GM18498 (cell line): ENCODE measurements around the gene ASCL5.

Experiments
- ATAC-seq: cut with Tn5 transposase; IDR thresholded peaks from one replicate; pipeline ENCODE4 v1.9.1; 2021; ENCODE audit warnings: mild to moderate bottlenecking, moderate library complexity; ENCODE audit not compliant: unreplicated experiment

The ASCL5 gene

DNA sequence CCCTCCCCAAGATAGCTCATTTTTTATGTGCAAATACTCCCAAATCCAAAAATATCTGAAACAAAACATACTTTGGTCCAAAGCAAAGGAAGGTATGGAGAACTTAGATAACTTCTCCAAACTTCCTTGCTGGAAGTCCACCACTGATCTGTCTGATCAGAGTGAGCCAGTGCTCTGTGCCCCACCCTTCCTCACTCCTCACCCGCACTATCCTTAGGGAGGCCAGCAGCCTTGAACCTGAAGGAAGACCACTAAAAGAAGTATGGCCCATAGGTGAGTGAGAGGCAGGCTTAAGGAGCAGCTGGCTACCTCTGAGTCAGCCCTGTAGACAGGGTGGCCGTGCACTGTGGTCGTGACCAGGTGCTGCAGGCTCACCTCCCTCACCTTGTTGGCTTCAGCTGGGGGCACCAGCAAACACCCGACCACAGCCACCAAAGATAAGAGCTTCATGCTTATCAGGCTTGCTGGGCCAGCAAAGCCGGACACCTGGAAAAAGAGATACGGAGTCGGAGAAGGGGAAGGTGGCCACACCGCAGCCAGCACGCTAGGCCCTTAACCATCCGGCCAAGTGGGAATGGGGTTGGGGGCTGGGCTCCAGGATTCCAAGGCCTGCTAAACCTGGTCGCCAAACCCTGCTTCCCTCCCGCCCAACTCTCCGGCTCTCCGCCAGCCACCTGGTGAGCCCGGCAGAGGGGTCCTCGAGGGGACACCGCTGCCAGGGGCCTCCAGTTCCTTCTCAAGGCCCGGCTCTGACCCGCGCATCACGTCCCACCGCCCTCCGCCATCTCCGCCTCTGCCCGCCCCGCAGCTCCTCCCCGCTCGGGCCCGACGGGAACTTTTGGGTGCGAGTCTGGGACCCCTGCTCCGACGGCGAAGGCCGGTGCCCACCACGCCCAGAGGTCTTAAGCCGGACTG lies 26.7 kb upstream of the ASCL5 start:
- ATAC-seq, result peak; percentile 78

DNA sequence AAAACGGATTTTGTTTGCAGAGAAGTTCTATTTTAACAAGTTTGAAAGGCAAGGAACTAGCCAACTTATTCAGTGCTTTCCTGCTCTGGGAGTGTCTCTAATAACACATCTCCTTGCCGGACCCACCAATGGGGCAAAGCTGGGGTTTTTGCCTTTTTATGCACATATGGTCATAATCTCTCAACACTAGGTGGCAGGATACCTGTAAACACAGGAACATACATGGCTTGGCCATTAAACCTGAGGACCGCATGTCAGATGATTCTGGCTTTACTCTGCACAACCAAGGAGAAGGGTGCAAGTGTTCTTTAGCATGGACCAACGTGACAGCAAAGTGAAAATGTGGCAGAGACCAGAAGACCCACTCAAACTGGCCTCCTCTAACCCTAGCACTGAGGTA lies 22.4 kb upstream of the ASCL5 start:
- ATAC-seq, result no peak

DNA sequence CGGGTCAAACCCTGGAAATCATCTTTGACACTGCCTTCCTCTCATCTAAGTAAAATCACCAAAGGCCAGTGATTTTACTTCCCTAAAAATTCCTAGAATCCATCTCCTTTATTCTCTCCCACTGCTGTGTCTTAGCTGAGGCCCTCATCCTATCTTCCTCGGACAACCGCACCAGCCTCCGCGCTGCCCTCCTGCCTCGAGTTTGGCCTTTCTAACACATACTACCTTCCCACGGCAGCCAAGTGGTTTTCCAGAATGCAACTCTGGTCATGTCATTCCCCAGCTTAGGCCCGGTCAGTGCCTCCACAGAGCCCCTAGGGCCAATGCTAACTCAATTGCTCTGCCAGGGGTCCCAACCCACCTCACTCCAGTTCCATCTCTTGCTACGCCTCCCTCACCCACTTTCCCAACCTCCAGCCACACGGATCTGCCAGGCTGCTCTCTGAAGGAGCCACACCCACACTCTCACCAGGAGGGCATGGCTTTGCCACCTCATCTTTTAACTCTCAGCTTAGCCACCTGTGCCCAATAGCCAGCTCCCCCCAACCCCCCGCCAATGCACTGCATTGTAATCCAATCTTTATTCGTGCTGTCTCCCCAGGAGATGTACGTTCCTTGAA lies 20.5 kb upstream of the ASCL5 start:
- no peak for ATAC-seq

- no peak for ATAC-seq
Measured at GRCh38 chr1:201146626-201147390, 19.8 kb upstream of the ASCL5 start.

DNA sequence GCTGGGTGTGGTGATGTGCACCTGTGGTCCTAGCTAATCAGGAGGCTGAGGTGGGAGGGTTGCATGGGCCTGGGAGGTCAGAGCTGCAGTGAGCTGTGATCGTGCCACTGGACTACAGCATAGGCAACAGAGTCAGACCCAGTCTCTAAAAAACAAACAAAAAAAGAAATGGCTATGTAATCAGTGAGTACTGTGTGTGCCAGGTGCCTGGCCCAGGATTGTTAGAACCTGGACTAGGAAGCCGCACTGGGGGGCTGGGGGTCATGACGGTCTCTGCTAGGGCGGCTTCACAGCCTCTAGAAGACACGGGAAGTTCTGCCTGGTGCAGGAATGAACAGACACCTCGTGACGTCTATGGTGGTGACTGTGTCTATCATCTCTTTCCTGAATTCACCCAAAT lies 18.8 kb upstream of the ASCL5 start:
- no peak for ATAC-seq

GRCh38 chr1:201145132-201145531 lies 18.1 kb upstream of the ASCL5 start:
- ATAC-seq, result no peak

DNA sequence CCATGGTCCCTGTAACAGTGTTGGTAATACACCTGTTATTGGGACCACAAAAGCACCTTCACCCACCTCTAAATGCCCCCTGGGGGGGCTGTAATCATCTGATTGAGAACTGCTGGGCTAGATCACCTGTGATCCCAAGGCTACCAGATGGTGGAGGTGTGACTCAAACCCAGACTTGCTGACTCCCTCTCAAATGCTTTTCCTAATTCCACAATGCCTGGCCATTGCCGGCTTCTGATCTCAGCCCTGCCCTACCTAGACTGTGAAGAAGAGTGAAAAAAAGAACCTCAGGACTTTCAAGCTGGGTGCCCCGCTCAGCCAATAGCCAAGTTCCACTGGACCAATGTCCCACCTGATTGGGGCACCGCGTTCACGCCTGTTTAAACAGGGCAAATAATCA lies 17.7 kb upstream of the ASCL5 start:
- no peak for ATAC-seq

DNA sequence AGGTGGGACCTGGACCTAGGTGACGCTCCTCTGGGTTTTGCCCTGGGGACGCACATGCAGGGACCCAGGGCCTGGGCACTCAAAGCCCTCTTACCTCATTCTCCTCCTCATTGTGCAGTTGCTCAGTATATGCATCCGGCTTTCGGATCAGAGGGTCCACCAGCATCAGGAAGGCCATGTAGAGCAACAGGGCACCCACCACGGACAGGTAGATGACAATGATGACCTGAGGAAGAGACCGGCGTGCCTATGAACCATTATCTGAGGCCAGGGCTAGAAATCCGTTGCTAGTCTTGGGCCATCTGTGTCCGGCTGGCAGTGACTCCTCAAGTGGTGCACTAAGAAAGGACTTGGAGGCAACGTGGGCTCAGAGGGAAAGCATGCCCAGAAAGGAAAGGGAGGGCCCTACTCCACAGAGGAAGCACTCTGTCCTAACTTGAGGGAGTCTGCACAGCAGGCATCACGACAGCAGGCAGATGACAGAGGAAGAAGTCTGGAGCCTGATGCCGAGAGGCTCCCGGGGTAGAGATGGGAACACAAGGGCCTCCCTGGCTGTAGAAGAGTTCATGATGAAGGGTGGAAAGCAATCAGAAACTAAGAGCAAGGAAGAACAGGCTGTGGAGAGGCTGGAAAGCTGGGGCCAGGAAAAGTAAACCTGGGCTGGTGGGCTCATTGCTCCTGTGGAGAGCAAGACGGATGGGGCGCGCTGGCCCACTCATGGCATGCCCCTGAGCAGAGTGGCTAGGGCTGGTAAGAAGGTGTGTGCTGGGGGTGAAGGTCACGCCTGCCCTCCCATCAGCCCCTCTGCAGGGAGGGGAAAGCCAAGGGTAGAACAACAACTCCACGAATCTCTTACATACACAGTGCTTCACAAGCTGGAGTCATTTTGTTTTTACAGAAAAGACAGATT lies 17.0 kb upstream of the ASCL5 start:
- ATAC-seq, result no peak

- ATAC-seq, result no peak
Measured at GRCh38 chr1:201142849-201143725, 16.1 kb upstream of the ASCL5 start.

DNA sequence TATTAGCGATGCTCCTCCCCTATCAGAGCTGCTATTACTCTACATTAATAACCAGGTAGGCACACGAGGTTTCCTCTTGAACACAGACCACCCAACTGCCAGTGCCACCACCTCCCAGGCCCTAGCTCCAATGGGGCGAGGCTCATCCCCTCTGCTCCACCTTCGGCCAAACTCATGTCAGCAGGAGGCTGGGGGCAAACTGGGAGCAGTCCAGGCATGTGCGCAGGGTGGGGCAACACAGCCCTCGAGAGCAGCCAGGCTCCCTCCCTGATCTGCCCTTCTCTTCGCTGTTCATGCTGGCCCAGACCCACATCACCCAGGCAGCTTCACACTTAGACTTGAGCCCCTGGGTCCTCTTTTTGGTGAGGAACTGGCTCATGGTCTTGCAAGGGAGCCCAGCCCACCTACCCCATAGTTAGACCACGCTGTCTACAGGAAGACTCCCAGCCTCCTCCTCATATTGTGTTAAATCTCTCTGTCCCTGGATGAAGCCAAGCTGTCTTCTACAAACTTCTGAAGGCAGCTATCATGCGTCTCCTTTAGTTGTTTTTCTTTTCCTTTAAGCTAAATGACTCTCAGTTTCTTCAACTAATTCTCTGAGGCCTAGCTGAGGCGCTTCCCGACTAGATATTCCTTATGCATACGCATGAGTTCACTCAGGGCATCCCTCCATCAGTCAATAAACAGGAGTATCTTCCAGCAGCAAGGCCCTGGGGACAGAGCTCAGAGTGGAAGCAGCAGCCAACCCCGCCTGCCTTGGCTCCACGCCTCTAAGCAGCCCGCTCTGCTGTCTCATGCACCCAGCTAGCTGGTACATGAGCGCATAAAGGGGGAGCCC lies 15.2 kb upstream of the ASCL5 start:
- no peak for ATAC-seq

GRCh38 chr1:201141418-201141817 lies 14.4 kb upstream of the ASCL5 start:
- ATAC-seq, result no peak

DNA sequence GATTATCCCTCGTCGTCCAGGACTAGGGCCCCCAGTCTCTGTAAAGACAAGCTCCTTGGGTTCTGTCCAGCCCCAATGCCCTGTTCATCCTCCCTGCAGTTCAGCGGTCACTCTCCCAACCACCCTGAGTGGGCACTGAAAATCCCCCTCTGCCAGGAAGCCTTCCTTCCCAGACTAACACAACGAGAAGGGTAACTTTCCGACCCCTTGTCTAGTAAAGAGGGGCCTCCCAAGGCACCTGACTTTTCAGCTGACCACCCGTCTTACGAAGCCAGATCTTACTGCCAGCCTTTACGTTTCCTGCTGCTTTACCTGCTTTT lies 13.9 kb upstream of the ASCL5 start:
- no peak for ATAC-seq

GRCh38 chr1:201140235-201140940 lies 13.4 kb upstream of the ASCL5 start:
- no peak for ATAC-seq

- ATAC-seq, result no peak
Measured at GRCh38 chr1:201139756-201140155, 12.8 kb upstream of the ASCL5 start.

GRCh38 chr1:201139306-201139705 lies 12.3 kb upstream of the ASCL5 start:
- ATAC-seq, result no peak

GRCh38 chr1:201138311-201138840 lies 11.4 kb upstream of the ASCL5 start:
- ATAC-seq, result no peak

DNA sequence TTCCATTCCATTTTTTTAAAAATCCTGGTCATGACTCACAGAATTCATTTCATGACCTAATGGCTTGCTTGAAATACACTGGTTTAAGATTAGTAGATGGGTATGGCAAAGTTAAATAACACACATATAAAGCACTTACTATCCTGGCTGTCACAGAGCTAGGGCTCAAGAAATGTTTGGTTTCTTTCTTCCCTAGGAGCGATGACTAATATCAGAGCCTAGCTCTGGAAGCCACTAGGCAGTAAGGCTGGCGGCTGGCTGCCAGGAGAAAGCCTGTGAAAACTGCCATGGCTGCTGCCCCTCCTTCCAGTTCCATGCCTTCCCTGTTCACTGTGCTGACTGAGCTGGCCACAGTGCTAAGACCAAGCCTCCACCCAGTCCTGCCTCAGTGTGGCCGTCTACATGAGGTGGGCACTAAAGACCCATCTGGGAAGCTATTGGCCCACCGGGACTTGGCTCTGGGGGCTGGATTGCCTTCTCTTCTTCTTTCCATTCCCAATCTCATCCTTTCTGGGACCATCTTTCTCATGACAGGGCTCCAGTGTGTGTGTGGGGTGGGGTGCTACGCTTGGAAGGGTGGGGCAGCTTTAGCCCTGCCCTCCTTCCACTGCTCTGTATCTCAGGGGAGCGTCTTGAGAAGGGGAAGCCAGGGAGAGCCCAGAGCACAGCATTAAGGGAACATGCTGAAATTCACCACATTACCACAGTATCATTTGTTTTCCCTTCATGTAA lies 10.8 kb upstream of the ASCL5 start:
- no peak for ATAC-seq
